H9 (cell line): ENCODE results near the gene SV2C. TPM values are rescaled to one million over a fixed set of nuclear protein-coding genes. Genes with fewer than 3 reads are reported as not detected.
"Not testable (repeated sequence)": the region's sequence is repeated elsewhere in the genome, so short reads cannot be mapped to it uniquely, and the experiment has no call there.

Source experiments
- DNase-seq: peaks from one replicate; pipeline ENCODE4 v3.0.0-alpha.2; 2017
- H2AFZ ChIP-seq: one replicate; pipeline ENCODE4 v1.6.1; 2013; ENCODE audit warnings: mild to moderate bottlenecking, low read length, control low read depth, moderate library complexity
- H2AK5ac ChIP-seq: 2 replicates; pipeline ENCODE4 v1.6.1; 2013; ENCODE audit warnings: low read length, control low read depth, mixed read lengths; ENCODE audit not compliant: insufficient read length
- H2BK120ac ChIP-seq: one replicate; pipeline ENCODE4 v1.6.1; 2013; ENCODE audit warnings: low read depth, mild to moderate bottlenecking, low read length, control low read depth, inconsistent platforms; ENCODE audit not compliant: poor library complexity, severe bottlenecking
- H2BK12ac ChIP-seq: 2 replicates; pipeline ENCODE4 v1.6.1; 2013; ENCODE audit warnings: low read length, control low read depth, mixed read lengths, low read depth; ENCODE audit not compliant: insufficient read length
- H2BK15ac ChIP-seq: 2 replicates; pipeline ENCODE4 v1.6.1; 2013; ENCODE audit warnings: low read depth, low read length, control low read depth
- H2BK20ac ChIP-seq: one replicate; pipeline ENCODE4 v1.6.1; 2013; ENCODE audit warnings: low read depth, mild to moderate bottlenecking, low read length, control low read depth, inconsistent platforms; ENCODE audit not compliant: poor library complexity, severe bottlenecking
- H2BK5ac ChIP-seq: 2 replicates; pipeline ENCODE4 v1.6.1; 2013; ENCODE audit warnings: low read length, control low read depth, mixed read lengths; ENCODE audit not compliant: insufficient read length
- H3K14ac ChIP-seq: 2 replicates; pipeline ENCODE4 v1.6.1; 2013; ENCODE audit warnings: low read length, control low read depth; ENCODE audit not compliant: insufficient read depth
- H3K18ac ChIP-seq: 2 replicates; pipeline ENCODE4 v1.6.1; 2013; ENCODE audit warnings: low read depth, mild to moderate bottlenecking, mixed read lengths, low read length, control low read depth; ENCODE audit not compliant: insufficient read length
- H3K23ac ChIP-seq: 2 replicates; pipeline ENCODE4 v1.6.1; 2013; ENCODE audit warnings: low read length, control low read depth, mixed read lengths, low read depth; ENCODE audit not compliant: insufficient read length
- H3K23me2 ChIP-seq: 2 replicates; pipeline ENCODE4 v1.6.1; 2013; ENCODE audit warnings: low read depth, mild to moderate bottlenecking, mixed read lengths, low read length, control low read depth; ENCODE audit not compliant: insufficient read length, poor library complexity, severe bottlenecking
- H3K27ac ChIP-seq: 2 replicates; pipeline ENCODE4 v1.5.1; 2013; ENCODE audit warnings: low read length, control low read depth, mixed read lengths, low read depth; ENCODE audit not compliant: insufficient read length
- H3K27me3 ChIP-seq: 2 replicates; pipeline ENCODE4 v1.6.1; 2013; ENCODE audit warnings: low read length, control low read depth, inconsistent platforms; ENCODE audit not compliant: insufficient read depth
- H3K4ac ChIP-seq: 2 replicates; pipeline ENCODE4 v1.6.1; 2013; ENCODE audit warnings: low read depth, mild to moderate bottlenecking, control low read depth, inconsistent platforms, low read length, moderate library complexity
- H3K4me1 ChIP-seq: 2 replicates; pipeline ENCODE4 v1.6.1; 2013; ENCODE audit warnings: low read length, control low read depth, inconsistent platforms; ENCODE audit not compliant: insufficient read depth
- H3K4me2 ChIP-seq: 2 replicates; pipeline ENCODE4 v1.6.1; 2013; ENCODE audit warnings: low read length, control low read depth, mixed read lengths; ENCODE audit not compliant: insufficient read length, insufficient read depth
- H3K56ac ChIP-seq: 2 replicates; pipeline ENCODE4 v1.6.1; 2013; ENCODE audit warnings: low read depth, mild to moderate bottlenecking, mixed read lengths, low read length, control low read depth; ENCODE audit not compliant: insufficient read length
- H3K79me1 ChIP-seq: 2 replicates; pipeline ENCODE4 v1.6.1; 2013; ENCODE audit warnings: low read depth, mild to moderate bottlenecking, moderate library complexity, low read length, control low read depth, inconsistent platforms; ENCODE audit not compliant: insufficient read depth, poor library complexity, severe bottlenecking
- H3K79me2 ChIP-seq: 2 replicates; pipeline ENCODE4 v1.6.1; 2013; ENCODE audit warnings: low read length, control low read depth, inconsistent platforms; ENCODE audit not compliant: insufficient read depth
- H3K9ac ChIP-seq: 2 replicates; pipeline ENCODE4 v1.6.1; 2013; ENCODE audit warnings: low read length, control low read depth, mixed read lengths; ENCODE audit not compliant: insufficient read length; ENCODE audit errors: extremely low read depth
- H3K9me3 ChIP-seq: one replicate; pipeline ENCODE4 v1.6.1; 2013; ENCODE audit warnings: low read depth, low read length, inconsistent platforms; ENCODE audit not compliant: control insufficient read depth
- H3T11ph ChIP-seq: one replicate; pipeline ENCODE4 v1.6.1; 2013; ENCODE audit warnings: mild to moderate bottlenecking, low read length, control low read depth, inconsistent platforms
- H4K20me1 ChIP-seq: one replicate; pipeline ENCODE4 v1.6.1; 2013; ENCODE audit not compliant: control insufficient read depth, insufficient read length, insufficient read depth
- H4K5ac ChIP-seq: 2 replicates; pipeline ENCODE4 v1.6.1; 2013; ENCODE audit warnings: low read depth, mild to moderate bottlenecking, mixed read lengths, low read length, control low read depth; ENCODE audit not compliant: insufficient read length
- H4K8ac ChIP-seq: replicated peaks from 2 replicates; pipeline ENCODE4 v1.6.1; 2013; ENCODE audit warnings: low read length, control low read depth, mixed read lengths, low read depth; ENCODE audit not compliant: insufficient read length
- H4K91ac ChIP-seq: 2 replicates; pipeline ENCODE4 v1.6.1; 2013; ENCODE audit warnings: low read depth, mild to moderate bottlenecking, moderate library complexity, mixed read lengths, low read length, control low read depth; ENCODE audit not compliant: insufficient read length
- H3K27ac Mint-ChIP-seq, 3 experiments: 2 replicates in 2 of 3; 3 replicates in 1 of 3; pipeline ENCODE4 v1.8.0; 2020 to 2021; ENCODE audit warnings: mixed read lengths in 3 of 3, mild to moderate bottlenecking in 1 of 3, moderate library complexity in 1 of 3
- H3K27me3 Mint-ChIP-seq: 2 replicates; pipeline ENCODE4 v1.8.0; 2021; ENCODE audit warnings: low read depth, mild to moderate bottlenecking, moderate library complexity, mixed read lengths
- H3K36me3 Mint-ChIP-seq, 3 experiments: 2 replicates in 2 of 3; 3 replicates in 1 of 3; pipeline ENCODE4 v1.8.0; 2020 to 2021; ENCODE audit warnings: low read depth in 3 of 3, mixed read lengths in 3 of 3; ENCODE audit not compliant: insufficient read depth in 1 of 3
- H3K4me1 Mint-ChIP-seq, 2 experiments: 2 replicates each; pipeline ENCODE4 v1.8.0; 2020; ENCODE audit warnings: mixed read lengths in 2 of 2
- H3K4me3 Mint-ChIP-seq, 2 experiments: 2 replicates in 1 of 2; 3 replicates in 1 of 2; pipeline ENCODE4 v1.8.0; 2020 to 2021; ENCODE audit warnings: mild to moderate bottlenecking in 2 of 2, mixed read lengths in 2 of 2, moderate library complexity in 1 of 2
- H3K9me3 Mint-ChIP-seq, 2 experiments: 2 replicates in 1 of 2; 3 replicates in 1 of 2; pipeline ENCODE4 v1.8.0; 2020; ENCODE audit warnings: mild to moderate bottlenecking in 2 of 2, mixed read lengths in 2 of 2, moderate library complexity in 1 of 2
- WGBS: extraction: QIAGEN DNeasy Blood & Tissue Kit; methylation state at CpG from one replicate; pipeline ENCODE4 v1.1.7; 2013; ENCODE audit warnings: missing lambda C conversion rate, low lambda C conversion rate, mixed read lengths; ENCODE audit not compliant: insufficient read length; ENCODE audit errors: extremely low coverage; 5-methylcytosine and 5-hydroxymethylcytosine counted together
- total RNA-seq: library from RNA; stranded (reverse); gene quantifications from 2 replicates; pipeline ENCODE4 v1.2.1, GENCODE V29; 2021
- TF ChIP-seq, protein P1 (sequence below): fragments of 200-600 bp; sonication (generic); conservative IDR thresholded peaks from 3 replicates; pipeline ENCODE4 v1.8.0; 2021; ENCODE audit warnings: antibody characterized with exemption, mild to moderate bottlenecking

SV2C gene
- total RNA-seq, 1 experiment from 2014 or later: 0.09 TPM

DNA sequence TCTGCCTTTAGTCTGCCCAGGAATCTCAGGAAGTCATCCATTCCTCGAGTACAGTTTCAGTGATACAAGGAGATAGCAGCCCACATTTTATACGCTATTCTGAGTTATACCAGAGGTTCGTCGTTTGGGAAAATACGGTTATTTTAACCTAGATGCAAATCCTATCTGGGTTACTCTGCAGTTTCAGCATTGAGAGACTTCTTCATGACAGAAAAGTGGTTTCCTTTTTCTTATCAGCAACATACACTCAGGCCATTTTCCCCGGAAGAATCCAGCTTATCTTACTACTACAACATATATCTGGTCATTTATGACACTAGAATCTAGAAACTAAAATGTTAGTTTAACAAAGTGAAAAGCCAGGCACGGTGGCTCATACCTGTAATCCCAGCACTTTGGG lies 236.5 kb downstream of the SV2C start:
- no peak overlapping the region for H2AK5ac ChIP-seq
- no peak overlapping the region for H2BK5ac ChIP-seq
- no peak for DNase-seq
- TF ChIP-seq, protein P1, sequence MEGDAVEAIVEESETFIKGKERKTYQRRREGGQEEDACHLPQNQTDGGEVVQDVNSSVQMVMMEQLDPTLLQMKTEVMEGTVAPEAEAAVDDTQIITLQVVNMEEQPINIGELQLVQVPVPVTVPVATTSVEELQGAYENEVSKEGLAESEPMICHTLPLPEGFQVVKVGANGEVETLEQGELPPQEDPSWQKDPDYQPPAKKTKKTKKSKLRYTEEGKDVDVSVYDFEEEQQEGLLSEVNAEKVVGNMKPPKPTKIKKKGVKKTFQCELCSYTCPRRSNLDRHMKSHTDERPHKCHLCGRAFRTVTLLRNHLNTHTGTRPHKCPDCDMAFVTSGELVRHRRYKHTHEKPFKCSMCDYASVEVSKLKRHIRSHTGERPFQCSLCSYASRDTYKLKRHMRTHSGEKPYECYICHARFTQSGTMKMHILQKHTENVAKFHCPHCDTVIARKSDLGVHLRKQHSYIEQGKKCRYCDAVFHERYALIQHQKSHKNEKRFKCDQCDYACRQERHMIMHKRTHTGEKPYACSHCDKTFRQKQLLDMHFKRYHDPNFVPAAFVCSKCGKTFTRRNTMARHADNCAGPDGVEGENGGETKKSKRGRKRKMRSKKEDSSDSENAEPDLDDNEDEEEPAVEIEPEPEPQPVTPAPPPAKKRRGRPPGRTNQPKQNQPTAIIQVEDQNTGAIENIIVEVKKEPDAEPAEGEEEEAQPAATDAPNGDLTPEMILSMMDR: no peak
- no peak overlapping the region for H3K4ac ChIP-seq
- peaks cover 1% of the 10 kb centered on the region; the same call in 1 of the 2 replicates for H3K27me3 Mint-ChIP-seq
- no peak overlapping the region for H2BK15ac ChIP-seq
- peaks cover 10 to 12% of the 10 kb centered on the region in 2 experiments; a peak in 3 of 5 replicates for H3K9me3 Mint-ChIP-seq
- H3K79me1 ChIP-seq: no peaks in the 10 kb centered on the region
- H3K4me1 Mint-ChIP-seq: no peaks in the 10 kb centered on the region
- no peak overlapping the region for H3K23ac ChIP-seq
- no peak overlapping the region for H3K18ac ChIP-seq
- no peak overlapping the region for H3T11ph ChIP-seq
- no peak overlapping the region for H3K14ac ChIP-seq
- no peak overlapping the region for H4K91ac ChIP-seq
- H3K56ac ChIP-seq: no peak overlapping the region
- H4K5ac ChIP-seq: no peak overlapping the region
- no peak overlapping the region for H3K9ac ChIP-seq
- H3K27me3 ChIP-seq: no peaks in the 10 kb centered on the region
- no peak overlapping the region for H3K27ac ChIP-seq
- no peak overlapping the region for H2BK12ac ChIP-seq
- H3K4me2 ChIP-seq: no peak overlapping the region
- no peaks in the 10 kb centered on the region for H3K9me3 ChIP-seq
- no peaks in the 10 kb centered on the region for H3K4me1 ChIP-seq
- no CpG with 5 or more reads among the region's 7 CpGs for WGBS
- no peaks in the 10 kb centered on the region for H4K20me1 ChIP-seq
- no peak overlapping the region for H3K27ac Mint-ChIP-seq
- H3K79me2 ChIP-seq: no peaks in the 10 kb centered on the region
- no peaks in the 10 kb centered on the region for H3K23me2 ChIP-seq
- H2AFZ ChIP-seq: no peak overlapping the region
- no peak overlapping the region for H3K4me3 Mint-ChIP-seq
- no peak overlapping the region for H4K8ac ChIP-seq
- no peak overlapping the region for H2BK20ac ChIP-seq
- H3K36me3 Mint-ChIP-seq: peaks cover 0 to 9% (median 0%) of the 10 kb centered on the region in 3 experiments; a peak in 3 of 7 replicates
- no peak overlapping the region for H2BK120ac ChIP-seq

DNA sequence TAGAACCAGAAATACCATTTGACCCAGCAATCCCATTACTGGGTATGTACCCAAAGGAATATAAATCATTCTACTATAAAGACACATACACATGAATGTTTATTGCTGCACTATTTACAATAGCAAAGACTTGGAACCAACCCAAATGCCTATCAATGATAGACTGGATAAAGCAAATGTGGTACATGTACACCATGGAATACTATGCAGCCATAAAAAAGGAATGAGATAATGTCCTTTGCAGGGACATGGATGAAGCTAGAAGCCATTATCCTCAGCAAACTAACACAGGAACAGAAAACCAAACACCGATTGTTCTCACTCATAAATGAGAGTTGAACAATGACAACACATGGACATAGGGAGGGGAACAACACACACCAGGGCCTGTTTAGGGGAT lies 240.3 kb downstream of the SV2C start:
- H3K23me2 ChIP-seq, H3K56ac ChIP-seq, H3K27ac ChIP-seq, H2BK120ac ChIP-seq, H4K20me1 ChIP-seq, H3K4ac ChIP-seq, H3K4me3 Mint-ChIP-seq, H2BK5ac ChIP-seq, H4K5ac ChIP-seq, DNase-seq, H3K4me2 ChIP-seq, H4K91ac ChIP-seq, H3K9me3 ChIP-seq, H3K79me2 ChIP-seq, H3K27ac Mint-ChIP-seq, H4K8ac ChIP-seq, H2BK15ac ChIP-seq, H2BK12ac ChIP-seq, H3K23ac ChIP-seq, H3K4me1 ChIP-seq, H3K79me1 ChIP-seq, H2BK20ac ChIP-seq, H3K18ac ChIP-seq, H2AK5ac ChIP-seq, H3K14ac ChIP-seq, H3K27me3 ChIP-seq, H3K9ac ChIP-seq, H3K36me3 Mint-ChIP-seq, H2AFZ ChIP-seq, H3T11ph ChIP-seq: not testable (repeated sequence)
- no CpG with 5 or more reads among the region's 1 CpG for WGBS
- Mint-ChIP-seq H3K9me3 (peaks cover 10 to 12% of the 10 kb centered on the region in 2 experiments; a peak in 3 of 5 replicates), H3K4me1 (peaks cover 37% of the 10 kb centered on the region in 2 experiments), H3K27me3 (peaks cover 19% of the 10 kb centered on the region)
